GM21619 (cell line): ENCODE results near the gene UBE2D4.

Experiments used
- ATAC-seq: cut with Tn5 transposase; IDR thresholded peaks from one replicate; pipeline ENCODE4 v1.9.1; 2021; ENCODE audit not compliant: unreplicated experiment

UBE2D4 gene

GRCh38 chr7:43906331-43907010, 19.8 kb upstream of the UBE2D4 start, which contains the start of gene URGCP:
TSS of gene URGCP (minus strand) at chr7:43906596. CDS start at chr7:43906575, 21 bp downstream.
- ATAC-seq: peak; percentile 75

GRCh38 chr7:43914795-43915194, 11.4 kb upstream of the UBE2D4 start:
- ATAC-seq: no peak

GRCh38 chr7:43915907-43916306, 10.3 kb upstream of the UBE2D4 start:
- no peak for ATAC-seq

GRCh38 chr7:43921423-43921822, 4.8 kb upstream of the UBE2D4 start:
- no peak for ATAC-seq

- ATAC-seq: no peak
Measured at GRCh38 chr7:43922726-43923125, 3.5 kb upstream of the UBE2D4 start.

- peak; percentile 13 for ATAC-seq
Measured at GRCh38 chr7:43926798-43927123, 525 bp downstream of the UBE2D4 start.

- ATAC-seq: no peak
Measured at GRCh38 chr7:43927810-43928209, 1.6 kb downstream of the UBE2D4 start.

- ATAC-seq: no peak
Measured at GRCh38 chr7:43929529-43930457, 3.6 kb downstream of the UBE2D4 start.

GRCh38 chr7:43931346-43931745, 5.1 kb downstream of the UBE2D4 start:
- ATAC-seq: no peak

- ATAC-seq: no peak
Measured at GRCh38 chr7:43933902-43934560, 7.8 kb downstream of the UBE2D4 start.

- no peak for ATAC-seq
Measured at GRCh38 chr7:43937444-43937843, 11.2 kb downstream of the UBE2D4 start.

- no peak for ATAC-seq
Measured at GRCh38 chr7:43938892-43939482, 12.8 kb downstream of the UBE2D4 start.

- no peak for ATAC-seq
Measured at GRCh38 chr7:43942250-43942649, 16.0 kb downstream of the UBE2D4 start.

- ATAC-seq: no peak
Measured at GRCh38 chr7:43942997-43943396, 16.8 kb downstream of the UBE2D4 start.

- no peak for ATAC-seq
Measured at GRCh38 chr7:43943417-43944187, 17.4 kb downstream of the UBE2D4 start.

- peak; percentile 76 for ATAC-seq
Measured at GRCh38 chr7:43944286-43944685, 18.1 kb downstream of the UBE2D4 start.

- ATAC-seq: no peak
Measured at GRCh38 chr7:43952028-43952427, 25.8 kb downstream of the UBE2D4 start.

GRCh38 chr7:43953071-43953470, 26.8 kb downstream of the UBE2D4 start:
- ATAC-seq: no peak

GRCh38 chr7:43954524-43955228, 28.4 kb downstream of the UBE2D4 start:
- ATAC-seq: no peak

GRCh38 chr7:43956027-43956426, 29.8 kb downstream of the UBE2D4 start:
- ATAC-seq: no peak
